GM19023 (cell line): ENCODE data around the gene ELMOD3.
"Not testable (repeated sequence)": the region's sequence is repeated elsewhere in the genome, so short reads cannot be mapped to it uniquely, and the experiment has no call there.

Source experiments
- ATAC-seq: cut with Tn5 transposase; IDR thresholded peaks from one replicate; pipeline ENCODE4 v1.9.1; 2021; ENCODE audit warnings: mild to moderate bottlenecking, moderate library complexity; ENCODE audit not compliant: unreplicated experiment

ELMOD3 gene

DNA sequence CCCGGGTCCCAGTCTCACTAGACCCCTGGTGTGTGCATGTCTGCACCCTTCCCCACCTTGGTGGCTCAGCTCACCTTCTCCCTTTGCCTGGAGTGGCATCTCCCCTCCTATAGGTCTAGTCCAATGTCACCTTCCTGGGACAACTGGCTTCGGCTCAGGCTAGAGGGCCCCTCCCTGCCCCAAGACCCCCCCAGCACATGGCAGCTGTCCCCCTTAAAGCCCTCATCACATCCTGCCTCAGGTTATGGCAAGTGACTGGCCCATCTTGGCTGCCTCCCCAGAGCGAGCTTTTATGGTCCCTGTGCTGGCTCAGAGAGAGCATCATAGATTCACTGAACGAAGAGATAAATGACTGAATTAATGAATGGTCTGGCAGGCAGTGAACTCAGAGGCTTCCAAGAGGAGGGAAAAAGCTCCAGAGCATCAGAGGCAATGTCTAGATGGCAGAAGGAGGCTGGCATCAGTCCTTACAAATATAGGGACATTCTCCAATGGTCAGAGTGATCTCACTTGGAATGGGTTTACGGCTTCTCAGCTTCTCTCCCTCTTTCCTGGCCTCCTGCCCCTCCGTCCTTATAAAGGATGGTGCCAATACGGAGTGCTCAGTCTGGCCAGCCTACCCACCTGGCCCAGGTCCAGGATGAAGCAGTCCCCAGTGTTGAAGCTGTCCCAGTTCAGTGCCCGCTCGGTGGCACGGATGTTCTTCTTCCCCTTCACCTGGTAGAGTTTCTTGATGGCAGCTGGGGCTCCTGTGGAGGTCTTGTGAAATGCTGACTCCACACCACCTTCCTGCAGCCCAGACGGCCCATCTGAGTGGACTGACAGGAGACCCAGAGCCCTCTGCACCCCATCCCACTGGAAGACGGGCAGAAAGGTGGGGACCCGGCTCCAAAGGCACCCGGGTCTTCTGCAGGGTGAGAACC lies 46.2 kb downstream of the ELMOD3 start:
- no peak for ATAC-seq

DNA sequence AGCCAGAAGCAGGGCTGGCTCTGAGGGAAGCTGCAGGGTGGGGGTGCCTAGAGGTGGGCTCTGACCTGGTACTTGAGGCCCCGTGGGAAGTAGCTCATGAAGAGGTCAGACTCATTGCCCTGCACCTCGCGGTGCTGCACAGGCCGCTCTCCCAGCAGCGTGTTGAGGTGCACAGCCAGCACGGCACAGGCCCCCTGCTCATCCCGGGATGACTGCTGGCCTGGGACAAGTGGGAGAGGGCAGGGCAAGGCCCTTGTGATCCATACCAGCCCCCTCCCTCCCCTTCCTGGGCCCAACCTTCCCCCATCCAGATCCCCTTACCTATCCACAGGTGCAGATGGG lies 46.9 kb downstream of the ELMOD3 start:
- no peak for ATAC-seq

- no peak for ATAC-seq
Observed at GRCh38 chr2:85401844-85402243, 47.3 kb downstream of the ELMOD3 start.

- ATAC-seq, result no peak
Observed at GRCh38 chr2:85405201-85406059, 50.9 kb downstream of the ELMOD3 start.

DNA sequence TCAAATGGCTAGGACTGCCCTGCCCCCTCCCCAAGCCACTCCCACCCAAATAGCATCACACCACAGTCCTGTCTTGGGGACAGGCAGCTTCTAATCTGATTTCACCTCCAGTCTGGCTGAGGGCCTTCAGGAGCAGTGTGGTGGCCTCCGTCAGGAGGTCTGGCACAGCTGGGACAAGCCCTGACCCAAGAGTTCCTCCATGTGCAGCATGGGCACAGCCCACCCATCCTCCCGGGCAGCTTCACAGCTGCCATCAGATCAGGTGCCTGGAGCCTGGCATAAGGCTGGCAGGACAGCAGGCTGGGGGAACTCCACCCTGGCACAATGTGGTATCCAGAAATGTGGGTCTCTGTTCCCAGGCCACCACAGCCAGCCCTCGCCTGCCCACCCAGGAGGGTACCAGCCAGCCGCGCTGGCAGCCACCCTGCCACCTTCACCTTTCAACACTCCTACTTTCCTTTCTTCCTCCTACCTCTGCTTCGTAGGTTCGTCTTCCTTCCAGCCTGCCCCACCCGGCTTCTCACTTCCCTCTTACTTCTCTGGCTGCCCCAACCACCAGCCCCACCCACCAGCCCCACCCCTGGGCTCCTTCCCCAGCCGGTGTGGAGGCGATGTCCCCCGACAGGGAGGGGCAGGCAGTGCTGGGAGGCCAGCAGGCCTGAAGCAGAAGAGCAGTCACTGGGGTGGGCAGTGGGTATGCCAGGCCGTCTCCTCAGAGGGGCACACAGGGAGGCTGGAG lies 55.4 kb downstream of the ELMOD3 start, which contains the start of gene CAPG:
Gene CAPG (minus strand): TSS at position 522 of the 739 bp plus-strand sequence. CDS start 8,221 bp downstream, outside the sequence.
- peak; percentile 65 for ATAC-seq

- no peak for ATAC-seq
Observed at GRCh38 chr2:85410584-85411404, 56.2 kb downstream of the ELMOD3 start.

DNA sequence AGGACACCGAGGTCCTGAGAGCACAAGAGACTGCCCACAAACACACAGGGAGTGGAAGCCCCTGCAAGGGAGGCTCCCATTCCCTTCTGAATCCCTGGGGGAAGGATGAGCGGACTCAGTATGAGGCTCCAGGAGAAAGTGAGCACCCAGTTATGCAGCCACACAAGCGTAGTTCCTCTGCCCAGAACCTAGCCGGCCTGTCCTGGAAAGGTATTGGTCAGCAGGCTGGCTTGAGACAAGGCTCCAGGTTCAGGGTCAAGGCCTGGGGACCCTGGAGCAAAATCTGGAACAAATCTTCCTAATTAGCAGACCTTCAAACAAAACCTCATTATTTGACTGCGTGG lies 56.8 kb downstream of the ELMOD3 start:
- ATAC-seq, result no peak

DNA sequence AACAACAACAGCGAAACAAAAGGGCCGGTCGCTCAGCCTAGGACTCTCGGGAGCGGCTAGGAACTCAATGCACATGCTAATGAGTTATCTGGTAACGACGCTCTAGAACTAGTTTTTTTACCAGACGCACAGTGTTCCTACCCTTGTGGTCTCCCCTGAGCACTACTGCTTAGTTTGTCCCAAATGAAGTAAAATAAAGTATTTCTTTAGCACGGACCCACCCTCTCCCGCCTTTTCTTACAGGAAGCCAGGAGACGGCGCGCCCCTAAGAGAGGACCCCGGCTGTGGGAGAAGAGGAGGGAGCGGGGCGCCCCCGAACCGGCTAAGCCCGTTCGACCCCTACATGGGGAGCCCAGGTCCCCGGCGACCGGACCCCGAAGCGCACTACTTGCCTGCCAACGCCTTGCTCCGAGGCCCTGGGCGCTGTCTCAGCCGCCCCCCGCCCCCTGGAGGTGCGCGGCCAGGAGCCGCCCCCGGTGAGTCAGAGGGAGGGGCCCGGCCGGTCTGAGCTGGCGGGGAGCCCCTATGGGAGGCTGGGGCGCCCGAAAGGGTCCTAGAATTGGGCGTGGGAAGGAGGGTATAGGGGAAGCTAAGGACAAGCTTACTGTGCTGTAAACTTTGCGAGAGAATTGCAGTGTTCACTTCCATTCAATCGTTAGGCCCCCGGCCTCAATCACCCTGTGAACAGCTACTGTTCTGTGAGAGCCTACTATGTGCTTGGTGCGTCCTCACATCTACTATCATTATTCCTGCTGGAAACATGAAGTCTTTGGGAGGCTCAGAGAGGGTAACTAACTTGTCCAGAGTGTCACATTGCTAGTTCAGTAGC lies 59.2 kb downstream of the ELMOD3 start:
- no peak for ATAC-seq

DNA sequence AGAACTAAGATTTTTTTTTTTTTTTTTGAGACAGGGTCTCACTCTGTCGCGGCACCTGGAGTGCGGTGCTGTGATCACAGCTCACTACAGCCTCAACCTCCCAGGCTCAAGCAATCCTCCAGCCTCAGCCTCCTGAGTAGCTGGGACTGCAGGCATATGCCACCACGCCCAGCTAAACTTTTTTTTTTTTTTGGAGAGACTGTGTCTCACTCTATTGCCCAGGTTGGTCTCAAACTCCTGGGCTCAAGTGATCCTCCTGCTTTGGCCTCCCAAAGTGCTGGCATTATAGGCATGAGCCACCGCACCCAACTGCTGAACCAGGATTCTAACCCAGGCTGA lies 59.8 kb downstream of the ELMOD3 start:
- ATAC-seq, result not testable (repeated sequence)

DNA sequence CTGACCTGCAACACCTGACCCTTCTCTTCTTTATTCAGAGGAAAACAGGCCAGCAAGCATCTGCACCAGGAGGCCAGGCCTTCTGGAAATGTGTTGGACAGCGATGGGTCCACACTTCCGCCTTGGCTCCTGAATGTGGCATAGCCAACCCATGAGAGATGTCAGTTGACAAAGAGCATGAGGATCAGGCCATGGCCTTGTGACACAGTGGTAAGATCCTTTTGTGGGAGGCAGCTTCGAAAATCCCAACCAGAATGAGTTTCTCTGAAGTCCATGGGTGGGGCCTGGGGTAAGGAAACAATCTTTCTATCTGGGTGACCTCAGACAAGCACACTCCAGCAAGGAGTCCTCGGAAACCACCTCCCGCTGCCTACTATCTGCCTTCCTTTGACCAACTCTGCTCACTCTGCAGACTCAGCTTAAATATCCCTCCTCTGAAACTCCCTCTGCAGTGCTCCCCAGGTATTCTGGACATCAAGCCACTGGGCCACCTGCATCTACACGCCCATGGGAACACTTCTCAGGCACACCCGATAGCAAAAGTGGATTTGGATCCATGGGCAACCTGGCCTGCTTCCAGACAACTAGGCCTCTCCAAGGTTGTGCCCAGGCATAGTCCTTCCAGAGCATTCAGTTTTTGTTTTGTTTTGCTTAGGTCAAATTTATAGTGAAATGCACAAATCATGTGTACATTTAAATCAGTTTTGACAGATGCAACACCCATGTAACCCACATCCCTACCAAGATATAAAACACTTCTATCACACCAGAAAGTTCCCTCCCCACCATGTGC lies 60.4 kb downstream of the ELMOD3 start:
- no peak for ATAC-seq

- ATAC-seq, result no peak
Observed at GRCh38 chr2:85415980-85416650, 61.5 kb downstream of the ELMOD3 start.

DNA sequence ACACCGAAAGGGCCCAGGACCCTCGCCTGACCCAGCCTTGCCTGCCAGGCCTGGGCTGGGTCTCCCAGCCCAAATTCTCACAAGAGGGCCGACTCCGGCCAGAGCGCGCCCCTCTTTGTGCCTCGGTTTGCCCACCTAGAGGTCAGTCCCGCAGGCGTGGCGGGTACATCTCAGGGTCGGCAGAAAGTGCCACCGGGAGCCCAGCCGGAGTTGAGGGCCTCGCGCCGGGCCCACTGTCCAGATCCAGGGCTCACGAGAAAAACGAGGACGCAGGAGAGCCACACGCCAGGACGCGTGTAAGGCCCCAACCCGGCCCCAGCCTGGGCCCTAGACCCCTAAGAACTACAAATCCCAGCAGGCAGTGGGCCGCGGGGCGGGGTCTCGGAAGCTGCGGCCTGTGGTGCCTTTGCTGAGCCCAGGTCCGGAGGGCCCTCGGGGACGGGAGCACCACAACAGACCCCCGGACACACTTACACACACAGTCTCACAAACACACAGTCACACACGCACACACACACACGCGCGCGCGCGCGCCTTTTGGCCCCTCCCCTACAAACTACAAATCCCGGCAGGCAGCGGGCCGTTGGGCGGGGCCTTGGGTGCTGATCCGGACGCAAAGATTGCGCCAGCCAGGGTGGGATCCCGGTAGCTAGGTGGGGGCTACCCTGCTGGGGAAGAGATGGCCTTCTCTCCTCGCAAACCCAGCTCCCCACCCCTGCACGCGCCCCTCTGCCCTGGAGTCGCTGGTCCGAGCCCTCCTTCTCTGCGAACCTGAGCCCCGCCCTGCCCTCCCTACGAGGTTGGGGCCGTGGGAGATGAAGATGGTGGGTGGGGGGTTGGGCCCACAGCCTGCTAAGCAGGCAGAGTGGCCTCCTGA lies 63.8 kb downstream of the ELMOD3 start, which contains the start of gene SH2D6:
Gene SH2D6 (plus strand): TSS at position 583 of the 877 bp plus-strand sequence. CDS start 10,752 bp downstream, outside the sequence.
- peak; percentile 84 for ATAC-seq

- no peak for ATAC-seq
Observed at GRCh38 chr2:85419009-85419675, 64.6 kb downstream of the ELMOD3 start.

- ATAC-seq, result peak; percentile 58
Observed at GRCh38 chr2:85420536-85421259, 66.1 kb downstream of the ELMOD3 start.

GRCh38 chr2:85421260-85422071 lies 66.9 kb downstream of the ELMOD3 start:
- no peak for ATAC-seq
